HG03108 (cell line): ENCODE data around the gene CROCC2.

ENCODE experiments used
- ATAC-seq: cut with Tn5 transposase; IDR thresholded peaks from one replicate; pipeline ENCODE4 v1.9.1; 2021; ENCODE audit warnings: moderate library complexity; ENCODE audit not compliant: unreplicated experiment

The CROCC2 gene

DNA sequence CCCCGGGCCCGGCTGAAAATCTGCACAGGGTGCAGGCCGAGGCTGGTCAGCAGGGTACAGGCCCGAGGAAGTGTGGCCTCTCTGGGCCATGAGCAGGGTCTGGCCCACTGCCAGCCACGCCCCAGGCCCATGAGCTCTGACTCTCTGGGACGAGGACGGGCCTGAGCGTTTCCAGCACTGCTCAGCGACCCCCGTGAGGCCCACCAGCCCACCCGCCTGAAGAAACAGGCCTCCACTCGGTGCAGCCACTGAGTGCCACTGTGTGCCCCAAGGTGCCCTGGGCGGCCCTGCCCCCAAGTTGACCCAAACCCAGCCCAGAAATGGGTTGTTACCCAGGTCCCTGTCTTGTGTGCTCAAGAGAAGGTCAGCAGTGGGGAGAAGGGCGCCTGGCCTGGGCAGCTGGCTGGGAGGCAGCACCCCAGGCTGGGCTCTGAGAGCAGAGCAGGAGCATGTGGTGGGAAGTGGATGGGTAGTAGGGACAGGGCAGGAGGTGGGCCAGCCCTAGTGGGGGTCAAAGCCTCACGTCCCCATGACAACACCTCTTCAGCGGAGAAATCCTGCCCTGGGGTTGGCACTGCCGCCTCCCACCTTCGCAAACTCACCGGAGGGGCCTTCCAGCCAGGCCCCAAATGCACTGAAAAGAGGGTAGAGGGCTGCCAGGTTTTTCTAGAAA is 90.2 kb downstream of the CROCC2 start:
- ATAC-seq, result no peak

DNA sequence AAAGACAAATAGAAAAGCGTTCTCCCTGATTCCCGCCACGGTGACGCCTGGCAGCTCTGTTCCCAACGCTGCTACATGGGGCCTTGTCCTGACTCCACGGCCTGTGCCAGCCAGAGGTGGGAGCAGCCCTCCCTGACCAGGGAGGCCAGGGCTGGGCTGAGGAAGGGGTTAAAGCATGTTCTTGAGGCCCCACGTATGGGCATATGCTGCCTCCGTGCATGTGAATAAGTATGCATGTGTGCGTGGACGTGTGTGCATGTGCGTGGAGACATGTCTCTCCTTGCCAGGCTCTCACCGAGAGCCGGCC is 90.7 kb downstream of the CROCC2 start:
- no peak for ATAC-seq

DNA sequence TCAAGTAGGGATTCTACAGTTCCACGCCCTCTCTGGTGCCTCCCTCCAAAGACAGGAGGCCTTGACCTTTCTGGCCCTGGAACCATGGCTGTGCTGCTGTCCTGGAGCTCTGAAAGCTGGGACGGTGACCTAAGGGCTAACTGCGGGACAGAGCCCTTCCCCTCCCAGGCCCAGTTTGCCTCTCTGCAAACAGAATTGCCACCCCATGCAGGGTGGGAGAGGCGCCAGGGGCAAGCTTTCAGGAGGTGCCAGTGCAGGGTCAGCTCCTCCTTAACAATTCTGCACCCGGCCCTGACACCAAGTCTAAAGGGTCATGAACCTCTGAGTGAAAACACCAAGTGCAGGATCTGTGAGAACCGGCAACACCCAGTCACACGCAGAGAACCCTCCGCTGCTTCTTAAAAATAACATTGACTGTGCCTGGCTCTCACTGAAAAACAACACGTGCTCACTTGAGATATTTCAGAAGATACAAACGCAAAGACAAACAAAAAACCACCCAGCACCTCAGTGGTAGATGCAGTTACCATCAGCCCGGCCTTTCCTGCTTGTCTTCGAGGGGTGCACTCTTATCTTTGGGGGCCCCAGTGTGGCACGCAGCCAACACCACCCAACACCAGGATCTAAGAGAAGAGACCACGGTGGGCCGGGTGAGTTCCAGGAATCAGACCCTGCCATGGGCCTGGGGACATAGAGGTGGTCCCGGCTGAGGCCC is 91.2 kb downstream of the CROCC2 start:
- no peak for ATAC-seq

DNA sequence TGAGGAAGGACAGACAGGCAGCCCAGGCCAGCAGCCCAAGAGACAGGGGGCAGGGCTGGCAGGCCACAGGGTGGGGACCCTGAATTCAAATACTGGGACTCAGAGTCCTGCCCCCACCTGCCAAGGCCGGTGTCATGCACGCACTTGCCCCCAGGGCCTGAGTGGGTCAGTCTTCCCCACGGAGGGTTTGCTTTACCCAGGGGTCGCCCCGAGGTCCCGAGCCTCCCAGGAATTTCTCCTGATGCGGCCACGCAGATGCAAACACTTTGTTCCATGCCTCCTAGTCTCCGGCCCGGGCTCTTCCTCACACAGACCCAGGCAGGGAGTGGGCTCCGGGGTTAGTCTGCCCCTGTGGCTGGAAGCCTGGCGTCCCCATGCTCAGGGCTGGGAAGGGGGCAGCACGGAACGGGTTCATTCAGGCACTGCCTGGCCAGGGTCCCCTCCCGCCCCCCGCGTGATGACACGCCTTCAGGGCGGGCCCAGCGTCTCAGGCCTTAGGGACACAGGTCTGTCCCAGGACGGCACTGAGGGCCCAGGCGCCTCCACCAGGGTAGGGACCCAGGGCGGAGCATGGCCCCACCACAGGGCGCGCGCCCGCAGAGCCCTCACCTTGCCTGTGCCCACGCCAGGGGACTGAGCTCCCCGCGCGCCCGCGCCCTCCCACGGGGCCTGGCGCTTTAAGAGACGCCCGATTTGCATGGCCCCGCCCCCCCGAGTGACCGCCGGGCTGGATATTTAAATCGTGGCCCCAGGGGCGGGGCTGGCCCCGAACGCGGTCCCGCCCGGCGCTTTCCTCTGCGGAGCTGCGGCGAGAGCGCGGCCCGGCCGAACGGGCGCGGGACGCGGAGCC is 91.9 kb downstream of the CROCC2 start, which contains the start of gene SNED1:
TSS of gene SNED1 (plus strand) at position 763 of the 850 bp plus-strand sequence. CDS start 220 bp downstream, outside the sequence.
- no peak for ATAC-seq

DNA sequence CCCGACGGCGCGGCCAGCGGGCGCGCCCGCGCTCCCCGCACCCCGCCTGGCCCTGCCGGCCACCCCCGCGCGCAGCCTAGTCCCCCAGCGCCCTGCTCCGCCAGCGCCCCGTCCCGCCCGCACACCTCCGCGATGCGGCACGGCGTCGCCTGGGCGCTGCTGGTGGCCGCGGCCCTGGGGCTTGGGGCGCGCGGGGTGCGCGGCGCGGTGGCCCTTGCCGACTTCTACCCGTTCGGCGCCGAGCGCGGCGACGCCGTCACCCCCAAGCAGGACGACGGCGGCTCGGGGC is 92.5 kb downstream of the CROCC2 start:
- no peak for ATAC-seq

DNA sequence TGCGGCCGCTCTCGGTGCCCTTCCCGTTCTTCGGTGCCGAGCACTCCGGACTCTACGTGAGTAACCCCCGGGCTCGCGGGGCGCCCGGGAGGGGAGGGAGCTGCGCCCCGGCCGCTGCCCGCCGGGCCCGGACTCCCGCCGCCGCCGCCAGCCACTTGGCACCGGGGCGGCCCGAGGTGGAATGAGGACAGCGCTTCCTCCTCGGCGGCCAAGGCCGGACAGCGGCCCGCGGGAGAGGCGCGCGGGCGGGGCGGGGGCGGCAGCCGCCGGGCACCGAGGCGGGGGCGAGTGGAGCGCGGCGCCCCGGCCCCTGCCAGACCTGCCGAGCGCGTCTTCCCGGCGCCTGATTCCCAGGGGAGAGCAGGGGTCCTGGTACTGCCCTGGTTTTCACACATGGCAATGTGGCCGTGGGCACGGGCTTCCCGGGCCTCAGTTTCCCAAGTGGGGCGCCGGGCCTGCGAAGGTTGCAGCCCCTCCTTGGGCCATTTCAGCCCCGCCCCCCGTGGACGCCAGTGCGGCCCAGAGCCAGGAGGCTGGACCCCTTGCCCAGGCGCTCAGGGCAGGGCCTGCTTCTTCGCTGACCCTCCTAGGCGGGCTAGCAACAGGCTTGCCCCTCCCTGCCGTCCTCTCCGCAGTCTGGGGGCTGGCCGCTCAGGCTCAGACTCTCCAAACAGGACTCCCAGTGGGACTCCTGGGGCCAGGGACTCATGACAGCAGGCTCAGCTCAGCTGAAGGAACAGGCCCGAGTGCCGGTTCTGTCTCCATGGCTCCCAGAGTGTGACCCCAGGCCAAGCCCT is 93.1 kb downstream of the CROCC2 start:
- ATAC-seq, result no peak

DNA sequence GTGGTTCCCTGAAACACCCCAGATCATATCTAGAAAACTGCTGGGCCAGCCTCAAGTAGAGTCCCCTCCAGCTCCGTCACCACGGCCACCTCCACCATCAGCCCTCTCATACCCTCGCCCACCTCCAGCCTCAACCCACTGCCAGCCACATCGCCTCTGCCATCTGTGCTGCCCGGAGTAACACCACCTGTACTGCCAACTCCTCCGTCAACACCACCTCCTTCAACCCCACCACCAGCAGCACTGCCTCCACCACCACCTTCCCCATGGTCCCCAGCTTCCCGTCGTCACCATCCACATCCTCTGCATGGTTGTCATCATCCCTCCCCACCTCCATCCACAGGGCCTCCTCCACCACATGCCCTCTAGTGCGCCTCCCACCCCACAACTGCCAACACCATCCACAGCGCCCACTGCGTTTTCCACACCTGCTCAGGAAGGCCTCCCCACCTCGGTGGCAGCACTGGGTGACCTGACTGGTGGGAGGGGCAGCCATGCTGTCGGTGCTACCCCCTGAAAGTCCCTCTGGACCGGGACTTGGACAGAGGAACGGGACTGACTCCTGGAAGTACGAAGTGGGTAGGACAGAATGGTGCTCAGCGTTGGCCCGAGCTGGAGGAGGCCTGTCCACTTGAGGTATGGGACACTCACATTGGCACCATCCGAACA is 93.9 kb downstream of the CROCC2 start:
- ATAC-seq, result no peak

DNA sequence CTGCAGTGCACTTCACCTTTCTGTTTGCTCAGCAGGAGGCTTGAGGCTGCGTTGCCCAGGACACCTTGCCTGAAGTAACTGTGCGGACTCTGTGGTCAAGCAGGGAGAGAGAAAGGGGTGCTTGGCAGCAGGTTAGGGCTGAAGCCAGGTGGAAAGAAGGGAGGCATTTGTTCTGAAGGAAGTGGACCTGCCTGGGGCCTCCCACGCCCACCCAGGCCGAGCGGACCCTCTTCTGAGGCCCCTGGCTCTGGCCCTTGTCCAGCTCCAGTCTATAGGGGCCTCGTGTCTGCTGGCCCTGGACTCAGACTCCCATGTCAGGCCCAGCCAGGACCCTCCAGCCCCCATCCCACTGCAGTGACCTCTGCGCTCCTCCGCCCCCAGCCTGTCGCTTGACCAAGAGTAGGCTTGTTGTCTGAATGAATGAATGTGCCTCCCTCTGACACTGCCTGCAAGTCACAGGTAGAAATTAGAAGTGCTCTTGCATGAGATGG is 94.7 kb downstream of the CROCC2 start:
- ATAC-seq, result no peak

DNA sequence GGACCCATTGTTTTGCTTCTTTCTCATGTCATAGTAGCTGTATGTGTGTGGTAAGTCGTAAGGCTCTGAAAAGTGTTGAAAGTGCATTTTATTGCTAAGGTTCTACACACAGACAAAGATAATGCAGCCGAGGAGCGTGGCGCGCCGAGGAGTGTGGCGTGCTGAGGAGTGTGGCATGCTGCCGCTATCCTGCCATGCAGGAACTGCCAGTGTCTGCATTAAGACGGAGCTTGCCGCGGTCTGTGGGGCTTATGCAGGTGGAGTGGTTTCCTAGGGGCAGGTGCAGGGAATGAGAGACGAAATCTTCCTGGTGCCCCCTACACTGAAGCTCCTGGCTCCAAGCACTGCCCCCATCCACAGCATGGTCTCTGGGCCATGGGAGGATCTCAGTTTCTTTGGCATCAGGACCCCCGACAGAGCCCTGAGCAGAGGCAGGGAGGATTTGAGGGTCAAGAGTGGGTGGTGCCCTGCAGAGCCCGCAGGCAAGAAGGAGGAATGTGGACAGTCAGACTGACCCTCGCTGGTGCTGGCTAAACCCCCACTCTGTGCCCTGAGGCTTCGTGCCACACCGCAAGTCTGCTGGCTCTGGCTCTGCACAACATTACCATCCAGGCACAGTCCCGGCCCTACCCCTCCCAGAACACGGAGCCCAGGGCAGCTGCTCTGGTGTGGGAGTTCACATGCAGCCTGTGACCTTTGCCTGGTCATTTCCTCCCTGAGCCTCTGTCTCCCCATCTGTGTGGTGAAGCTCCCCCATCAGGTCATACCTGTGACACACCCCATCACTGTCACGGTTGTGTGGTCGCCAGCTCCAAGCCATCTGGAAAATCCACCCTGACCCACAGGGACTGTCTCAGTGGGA is 95.5 kb downstream of the CROCC2 start:
- ATAC-seq, result no peak

DNA sequence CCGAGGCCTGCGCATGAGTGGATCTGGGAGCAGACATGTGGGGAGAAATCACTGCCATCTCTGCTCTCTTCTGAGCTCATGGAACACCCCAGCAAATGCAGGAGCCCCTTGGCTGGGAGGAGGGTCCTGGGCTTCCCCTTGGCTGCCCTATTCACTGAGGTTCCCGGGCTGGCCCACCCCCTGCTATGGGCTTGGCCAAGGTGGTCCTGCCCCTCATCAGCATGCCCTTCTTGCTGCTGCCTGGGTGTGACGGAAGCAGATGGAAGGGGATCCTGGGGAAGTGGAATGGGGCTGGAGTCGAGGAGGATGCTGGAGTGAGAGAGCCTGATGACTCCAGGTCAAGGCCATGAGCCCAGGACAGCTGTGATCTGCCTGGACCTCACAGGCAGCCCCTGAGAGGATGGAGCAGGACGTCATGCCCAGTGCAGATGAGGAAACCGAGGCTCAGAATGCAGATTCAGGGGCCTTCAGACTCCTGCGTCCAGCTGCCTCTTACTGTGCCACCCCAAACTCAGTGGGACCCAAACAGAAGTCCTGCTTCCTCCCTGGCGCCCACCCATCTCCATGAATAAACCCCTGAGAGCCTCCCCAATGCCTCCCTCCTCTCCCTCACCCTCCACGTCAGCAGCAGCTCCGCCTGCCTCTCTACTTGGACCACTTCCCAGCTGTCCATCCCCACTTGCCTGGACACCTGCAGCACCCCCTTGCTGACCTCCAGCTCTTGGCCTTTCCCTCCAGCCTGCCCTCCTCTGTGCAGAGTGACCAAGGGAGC is 96.3 kb downstream of the CROCC2 start:
- no peak for ATAC-seq

DNA sequence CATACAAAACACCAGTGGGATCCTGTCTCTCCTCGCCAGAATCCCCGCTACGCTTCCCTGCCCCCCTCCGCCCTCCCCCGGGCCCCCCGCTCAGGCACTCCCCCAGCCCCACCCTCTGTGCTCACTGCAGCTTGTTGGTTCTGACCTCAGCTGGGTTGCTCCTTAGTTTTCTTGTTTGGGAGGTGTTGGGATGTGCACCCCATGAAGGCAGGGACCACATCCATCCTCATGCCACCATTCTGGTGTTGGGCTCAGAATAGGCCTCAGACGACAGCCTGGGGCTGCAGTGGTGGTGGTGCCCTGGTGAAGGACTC is 96.9 kb downstream of the CROCC2 start:
- ATAC-seq, result no peak

DNA sequence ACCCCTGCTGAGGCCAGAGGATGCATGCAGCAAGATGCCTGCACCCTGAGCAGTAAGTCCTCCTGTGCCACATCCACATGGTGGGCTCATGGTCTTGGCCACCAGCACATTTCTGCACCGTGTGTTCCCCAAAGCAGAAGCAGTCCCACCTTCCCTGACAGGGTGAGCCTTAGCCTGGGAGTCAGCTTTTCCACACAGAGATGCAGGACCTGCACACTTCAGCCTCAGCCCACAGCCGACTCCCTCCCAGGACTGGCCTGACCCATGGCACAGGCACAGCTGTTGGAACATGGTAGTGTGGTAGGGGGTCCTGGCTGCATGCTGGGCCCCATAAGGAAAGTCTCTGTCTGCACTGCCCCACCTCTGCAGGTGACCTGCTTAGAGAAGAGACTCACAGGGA is 97.2 kb downstream of the CROCC2 start:
- no peak for ATAC-seq

DNA sequence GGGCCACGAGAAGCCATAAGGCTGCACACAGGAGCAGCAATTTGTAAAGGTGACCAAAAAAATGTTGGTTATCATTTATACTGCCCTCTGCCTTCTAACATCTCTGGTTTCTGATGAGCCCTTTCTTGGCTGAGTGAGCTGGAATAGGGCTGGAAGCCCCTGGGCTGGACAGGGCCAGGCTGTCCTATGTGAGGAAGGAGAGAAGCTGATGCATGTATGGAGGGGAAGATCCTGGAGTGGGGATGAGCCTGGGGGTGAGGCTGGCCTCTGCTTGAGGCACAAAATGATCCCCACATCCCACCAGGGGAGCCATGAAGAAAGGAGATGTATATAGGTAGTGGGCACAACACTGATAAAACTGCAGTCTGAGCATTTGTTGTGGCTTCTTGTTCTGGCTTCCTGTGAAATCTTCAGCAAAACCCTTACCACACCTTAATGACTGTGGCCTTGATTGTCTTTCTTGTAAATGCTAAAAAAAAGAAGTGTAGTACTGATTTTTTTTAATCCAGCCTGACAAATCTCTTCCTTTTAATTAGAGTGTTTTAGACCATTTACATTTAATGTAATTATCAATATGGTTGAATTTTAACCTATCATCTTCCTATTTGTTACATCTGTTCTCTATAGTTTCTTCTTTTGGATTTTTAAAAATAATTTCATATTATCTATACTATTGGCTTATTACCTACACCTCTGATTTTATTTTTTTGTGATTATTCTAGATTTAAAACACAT is 97.9 kb downstream of the CROCC2 start:
- ATAC-seq, result no peak

DNA sequence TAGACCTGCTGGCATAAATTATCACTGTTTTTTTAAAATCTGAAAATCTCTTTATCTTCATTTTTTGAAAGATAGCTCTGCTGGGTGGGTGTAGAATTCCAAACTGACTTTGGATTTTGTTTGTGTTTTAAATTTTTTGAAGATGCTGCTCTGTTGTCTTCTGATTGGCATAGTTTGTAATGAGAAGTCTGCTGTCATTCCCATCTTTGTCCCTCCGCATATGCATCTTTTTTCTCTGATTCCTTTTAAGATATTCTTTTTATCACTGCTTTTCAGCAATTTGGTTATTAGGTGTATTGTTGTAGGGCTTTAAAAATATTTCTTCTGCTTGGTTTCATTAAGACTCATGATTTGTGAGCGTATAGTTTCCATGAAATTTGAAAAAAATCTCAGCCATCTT is 99.4 kb downstream of the CROCC2 start:
- ATAC-seq, result no peak

DNA sequence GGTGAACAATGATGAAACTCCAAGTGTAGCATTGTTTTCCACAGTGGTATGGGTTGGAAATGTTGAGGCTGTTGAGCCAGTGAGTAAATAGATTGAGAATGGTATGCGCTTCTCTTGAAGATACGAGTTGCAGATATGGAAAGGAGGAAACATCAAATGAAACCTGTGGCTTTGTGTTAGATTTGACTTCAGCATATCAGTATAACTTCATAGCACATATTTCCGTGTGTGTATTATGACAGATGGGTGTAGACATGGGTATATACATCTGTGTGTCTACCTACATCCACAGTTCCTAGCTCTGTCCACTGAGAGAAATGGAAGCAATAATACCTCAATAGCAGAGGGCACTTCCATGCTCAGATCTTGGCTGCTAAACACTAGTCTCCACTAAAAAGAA is 100.3 kb downstream of the CROCC2 start:
- ATAC-seq, result no peak

DNA sequence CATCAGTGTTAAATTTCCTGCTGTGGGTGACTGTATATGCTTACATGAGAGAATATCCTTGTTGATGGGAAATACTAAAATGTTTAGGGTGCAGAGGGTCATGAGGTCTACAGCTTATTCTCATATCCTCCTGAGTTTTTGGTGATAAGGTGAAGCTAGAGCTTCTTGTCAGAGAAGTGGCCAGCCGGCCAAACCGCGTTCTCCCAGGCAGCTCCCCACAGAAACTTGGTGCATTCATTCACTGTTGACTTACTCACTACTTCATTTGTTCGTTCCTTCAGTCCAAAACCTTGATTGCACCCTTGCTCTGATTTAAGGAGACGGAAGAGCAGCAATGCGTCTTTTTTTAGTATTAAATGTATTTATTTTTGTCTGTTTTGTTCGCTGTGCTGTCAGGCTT is 101.0 kb downstream of the CROCC2 start:
- no peak for ATAC-seq

DNA sequence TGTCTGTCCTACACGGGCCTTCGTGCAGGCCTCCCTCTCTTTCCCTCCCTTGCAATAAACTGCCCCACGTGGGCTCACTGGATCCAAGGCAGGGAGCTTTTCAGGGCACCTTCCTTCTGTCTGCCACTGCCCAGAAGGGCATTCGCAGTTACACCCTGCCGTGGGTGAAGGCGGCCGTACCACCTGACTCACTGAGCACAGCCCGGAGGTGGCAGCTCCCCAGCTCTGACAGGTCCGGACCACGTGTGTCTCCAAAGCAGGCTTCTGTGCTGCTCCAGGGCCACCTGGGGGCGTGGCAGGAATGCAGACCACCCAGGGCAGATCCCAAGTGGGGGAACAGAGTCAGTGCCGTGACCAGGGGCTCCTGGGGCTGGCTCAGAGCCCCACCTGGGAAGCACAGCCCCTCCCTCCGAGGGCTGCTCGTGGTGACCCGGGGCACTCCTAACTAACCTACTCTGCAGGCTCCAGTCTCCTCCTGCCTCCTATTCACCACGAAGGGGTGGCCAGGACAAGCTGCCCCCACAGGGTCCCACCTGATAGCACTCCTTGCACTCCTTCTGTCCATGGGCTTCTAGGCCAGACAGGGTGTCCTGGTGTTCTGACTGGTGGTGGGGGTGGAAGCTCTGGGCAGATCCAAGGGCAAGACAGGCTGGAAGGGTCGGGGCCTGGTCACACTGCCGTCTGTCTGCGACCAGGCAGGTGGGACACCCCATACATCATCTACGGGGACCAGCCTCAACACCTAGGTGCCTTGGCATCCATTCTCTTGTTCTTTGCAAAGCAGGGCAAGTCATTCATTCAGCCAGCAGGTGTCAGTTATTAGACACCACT is 102.0 kb downstream of the CROCC2 start:
- no peak for ATAC-seq

DNA sequence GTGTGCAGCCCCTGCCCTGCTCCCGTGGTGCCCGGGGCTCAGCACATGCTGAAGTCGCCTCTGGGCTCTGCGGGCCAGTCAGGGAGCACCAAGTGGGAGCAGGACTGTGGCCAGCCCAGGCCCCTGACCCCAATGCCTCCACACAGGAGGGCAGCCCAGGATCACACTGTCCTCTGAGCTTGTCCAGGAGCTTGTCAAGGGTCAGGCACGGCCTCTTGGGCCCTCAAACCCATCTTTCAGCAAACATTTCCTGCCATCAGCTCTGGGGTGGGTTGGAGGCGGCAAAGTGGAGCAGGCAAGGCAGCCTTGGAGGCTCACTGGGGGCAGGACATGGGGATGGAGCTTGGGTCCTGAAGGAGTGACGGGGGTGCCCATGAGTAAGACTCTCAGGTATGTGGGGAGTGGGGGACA is 102.6 kb downstream of the CROCC2 start:
- no peak for ATAC-seq
